Right lobe of liver (tissue), 4 donors: ENCODE data around the gene SWAP70.

Experiments
- POLR2A ChIP-seq: fragments of 450-650 bp; IDR thresholded peaks from one replicate; pipeline ENCODE4 v1.6.1; 2017; ENCODE audit warnings: antibody characterized with exemption, mild to moderate bottlenecking
- TF ChIP-seq, protein P1 (sequence below), 4 donors: fragments of 200-600 bp in 3 of 4; fragments of 450-650 bp in 1 of 4; IDR thresholded peaks; one replicate each; pipeline versions ENCODE4 v1.5.1 to v1.8.0; 2016 to 2022; ENCODE audit warnings: antibody characterized with exemption in 4 of 4, mild to moderate bottlenecking in 2 of 4
- donor health status: DM: no; HTN: no; CAD: no.
- donor health status: DM: no; HTN: no; CAD: no.
- donor health status: DM: no; HTN: yes; CAD: no.

DNA sequence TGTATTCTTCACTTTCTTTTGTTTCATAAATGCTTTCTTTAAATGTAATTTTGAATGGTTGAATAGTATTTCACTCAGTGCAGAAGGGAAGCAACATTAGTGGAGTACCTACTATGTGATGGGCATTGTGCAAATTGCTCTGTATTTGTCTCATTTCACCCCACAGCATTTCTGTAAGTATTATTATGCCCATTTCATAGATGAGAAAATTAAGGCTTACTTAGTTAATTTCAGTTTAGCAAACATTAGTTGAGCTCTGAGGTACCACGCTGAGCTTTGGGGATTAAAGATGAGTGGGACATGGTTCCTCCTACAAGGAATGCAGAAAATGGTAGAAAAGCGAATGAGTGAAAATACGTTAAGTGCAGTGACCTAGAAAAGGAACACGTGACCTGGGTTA, 58.1 kb downstream of the SWAP70 start:
- TF ChIP-seq, protein P1, sequence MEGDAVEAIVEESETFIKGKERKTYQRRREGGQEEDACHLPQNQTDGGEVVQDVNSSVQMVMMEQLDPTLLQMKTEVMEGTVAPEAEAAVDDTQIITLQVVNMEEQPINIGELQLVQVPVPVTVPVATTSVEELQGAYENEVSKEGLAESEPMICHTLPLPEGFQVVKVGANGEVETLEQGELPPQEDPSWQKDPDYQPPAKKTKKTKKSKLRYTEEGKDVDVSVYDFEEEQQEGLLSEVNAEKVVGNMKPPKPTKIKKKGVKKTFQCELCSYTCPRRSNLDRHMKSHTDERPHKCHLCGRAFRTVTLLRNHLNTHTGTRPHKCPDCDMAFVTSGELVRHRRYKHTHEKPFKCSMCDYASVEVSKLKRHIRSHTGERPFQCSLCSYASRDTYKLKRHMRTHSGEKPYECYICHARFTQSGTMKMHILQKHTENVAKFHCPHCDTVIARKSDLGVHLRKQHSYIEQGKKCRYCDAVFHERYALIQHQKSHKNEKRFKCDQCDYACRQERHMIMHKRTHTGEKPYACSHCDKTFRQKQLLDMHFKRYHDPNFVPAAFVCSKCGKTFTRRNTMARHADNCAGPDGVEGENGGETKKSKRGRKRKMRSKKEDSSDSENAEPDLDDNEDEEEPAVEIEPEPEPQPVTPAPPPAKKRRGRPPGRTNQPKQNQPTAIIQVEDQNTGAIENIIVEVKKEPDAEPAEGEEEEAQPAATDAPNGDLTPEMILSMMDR (IDR thresholded peaks at IDR 0.05) = no peak
- TF ChIP-seq POLR2A = no peak
